Stimulated activated CD4-positive, alpha-beta T cell treated with anti-CD3 and anti-CD28 coated beads, TNF-alpha, amount 100 ng/mL, for 4 hours (primary cell): ENCODE results near the gene SPATA2.
A peak's percentile ranks its signal among the peaks of the same experiment; 100 is the strongest.
"Not testable (repeated sequence)": the region's sequence is repeated elsewhere in the genome, so short reads cannot be mapped to it uniquely, and the experiment has no call there.

Experiments
- DNase-seq, 3 experiments: peaks; one replicate each; pipeline ENCODE4 v3.0.0-alpha.2; 2020; ENCODE audit warnings: low read depth in 3 of 3

Gene SPATA2, protein sequence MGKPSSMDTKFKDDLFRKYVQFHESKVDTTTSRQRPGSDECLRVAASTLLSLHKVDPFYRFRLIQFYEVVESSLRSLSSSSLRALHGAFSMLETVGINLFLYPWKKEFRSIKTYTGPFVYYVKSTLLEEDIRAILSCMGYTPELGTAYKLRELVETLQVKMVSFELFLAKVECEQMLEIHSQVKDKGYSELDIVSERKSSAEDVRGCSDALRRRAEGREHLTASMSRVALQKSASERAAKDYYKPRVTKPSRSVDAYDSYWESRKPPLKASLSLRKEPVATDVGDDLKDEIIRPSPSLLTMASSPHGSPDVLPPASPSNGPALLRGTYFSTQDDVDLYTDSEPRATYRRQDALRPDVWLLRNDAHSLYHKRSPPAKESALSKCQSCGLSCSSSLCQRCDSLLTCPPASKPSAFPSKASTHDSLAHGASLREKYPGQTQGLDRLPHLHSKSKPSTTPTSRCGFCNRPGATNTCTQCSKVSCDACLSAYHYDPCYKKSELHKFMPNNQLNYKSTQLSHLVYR

GRCh38 chr20:49915380-49916145 lies at the start of gene SPATA2:
Gene SPATA2 (minus strand): TSS chr20:49915529. CDS start chr20:49908490, 7,039 bp downstream.
- peak; percentile 86 to 91 (median 86) for DNase-seq

GRCh38 chr20:49961413-49961812 lies 46.1 kb upstream of the SPATA2 start:
- no peak for DNase-seq

GRCh38 chr20:49957089-49957938 lies 42.0 kb upstream of the SPATA2 start:
- DNase-seq, result not testable (repeated sequence)

- no peak for DNase-seq
These were observed 41.4 kb upstream of the SPATA2 start for GRCh38 chr20:49956689-49957088.

DNA sequence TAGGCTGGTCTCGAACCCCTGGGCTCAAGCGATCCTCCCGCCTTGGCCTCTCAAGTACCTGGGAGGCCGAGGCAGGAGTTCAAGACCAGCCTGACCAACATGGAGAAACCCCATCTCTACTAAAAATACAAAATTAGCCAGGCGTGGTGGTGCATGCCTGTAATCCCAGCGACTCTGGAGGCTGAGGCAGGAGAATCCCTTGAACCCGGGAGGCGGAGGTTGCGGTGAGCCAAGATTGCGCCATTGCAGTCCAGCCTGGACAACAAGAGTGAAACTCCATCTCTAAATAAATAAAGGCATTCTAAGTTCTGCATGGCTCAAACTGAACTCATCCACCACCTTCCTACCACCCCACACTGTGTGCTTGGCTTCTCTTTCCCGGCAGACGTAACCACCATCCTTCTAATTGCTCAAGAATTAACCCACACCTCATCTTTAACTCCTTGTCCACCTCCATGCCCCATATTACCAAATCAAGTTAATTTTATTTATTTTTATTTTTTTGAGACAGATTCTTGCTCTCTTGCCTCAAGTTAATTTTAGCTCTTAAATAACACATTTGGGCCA lies 40.6 kb upstream of the SPATA2 start:
- not testable (repeated sequence) for DNase-seq

GRCh38 chr20:49955167-49955566 lies 39.8 kb upstream of the SPATA2 start:
- DNase-seq, result no peak

GRCh38 chr20:49951151-49951550 lies 35.8 kb upstream of the SPATA2 start:
- DNase-seq, result no peak

- DNase-seq, result no peak
These were observed 33.6 kb upstream of the SPATA2 start for GRCh38 chr20:49948809-49949507.

- no peak for DNase-seq
These were observed 32.8 kb upstream of the SPATA2 start for GRCh38 chr20:49948178-49948577.

GRCh38 chr20:49945701-49946477 lies 30.6 kb upstream of the SPATA2 start:
- no peak for DNase-seq

- no peak for DNase-seq
These were observed 30.0 kb upstream of the SPATA2 start for GRCh38 chr20:49945306-49945700.

DNA sequence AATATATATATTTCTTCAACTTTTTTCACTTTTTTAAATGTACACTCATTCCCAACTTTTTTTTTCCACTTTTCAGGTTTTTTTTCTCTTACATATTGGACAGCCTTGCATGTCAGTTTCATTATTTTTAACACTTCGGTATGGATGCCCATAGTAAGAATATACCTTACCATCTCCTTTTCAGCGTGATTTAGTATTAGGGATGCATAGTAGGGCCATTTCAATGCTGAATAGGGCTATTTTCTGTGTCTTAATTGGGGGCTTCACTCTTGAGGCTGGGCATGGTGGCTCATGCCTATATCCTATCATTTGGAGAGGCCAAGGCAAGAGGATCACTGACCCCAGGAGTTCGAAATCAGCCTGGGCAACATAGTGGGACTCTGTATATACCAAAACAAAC lies 27.6 kb upstream of the SPATA2 start:
- no peak for DNase-seq

DNA sequence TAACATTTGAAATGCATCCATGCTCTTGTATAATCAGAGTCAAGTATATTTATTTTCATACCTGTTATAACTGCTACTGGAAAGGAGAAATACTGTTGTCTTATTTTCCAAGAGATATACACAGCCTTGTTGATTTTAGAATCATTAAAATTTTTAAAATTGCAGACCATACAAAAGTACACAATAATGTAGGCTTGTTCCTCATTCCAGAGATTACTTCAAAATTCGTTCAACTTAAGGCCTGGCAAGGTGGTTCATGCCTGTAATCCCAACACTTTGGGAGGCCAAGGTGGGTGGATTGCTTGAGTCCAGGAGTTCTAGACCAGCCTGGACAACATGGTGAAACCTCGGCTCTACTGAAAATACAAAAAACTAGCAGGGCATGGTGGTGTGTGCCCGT lies 27.0 kb upstream of the SPATA2 start:
- DNase-seq, result no peak

DNA sequence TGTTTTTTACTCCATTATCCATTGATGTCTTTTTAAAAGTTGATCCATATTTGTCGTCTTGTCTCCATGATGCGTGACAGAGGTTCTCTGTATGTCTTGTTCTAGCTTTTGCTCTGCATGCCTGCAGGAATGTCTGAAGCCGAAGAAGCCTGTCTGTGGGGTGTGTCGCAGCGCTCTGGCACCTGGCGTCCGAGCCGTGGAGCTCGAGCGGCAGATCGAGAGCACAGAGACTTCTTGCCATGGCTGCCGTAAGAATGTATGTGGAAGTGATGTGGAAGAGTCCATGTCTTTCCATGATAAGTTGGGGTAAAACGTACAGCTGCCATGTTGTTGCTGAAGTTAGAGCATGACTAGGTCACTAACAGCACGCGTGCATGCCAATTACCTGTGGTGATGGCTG lies 26.1 kb upstream of the SPATA2 start:
- no peak for DNase-seq

- no peak for DNase-seq
These were observed 23.1 kb upstream of the SPATA2 start for GRCh38 chr20:49938173-49939163.

- DNase-seq, result no peak
These were observed 21.9 kb upstream of the SPATA2 start for GRCh38 chr20:49937027-49937929.

GRCh38 chr20:49936153-49937026 lies 21.1 kb upstream of the SPATA2 start, which contains the start of gene RNF114:
Gene RNF114 (plus strand): TSS chr20:49936397. CDS start chr20:49936413, 16 bp downstream.
- DNase-seq, result peak; percentile 86 to 90 (median 86)
